Vagina (tissue), 2 donors: ENCODE measurements around the gene NKAIN1. TPM values are rescaled to one million over a fixed set of nuclear protein-coding genes. Genes with fewer than 3 reads are reported as not detected.
"Not testable (repeated sequence)": the region's sequence is repeated elsewhere in the genome, so short reads cannot be mapped to it uniquely, and the experiment has no call there.

ENCODE experiments used
- DNase-seq, 2 donors: peaks; one replicate each; pipeline ENCODE4 v3.0.0-alpha.2; 2017; ENCODE audit errors: extremely low spot score in 2 of 2
- H3K27ac ChIP-seq: fragments of 200-600 bp; sonication (generic); one replicate; pipeline ENCODE4 v1.5.1; 2019
- H3K27me3 ChIP-seq: fragments of 200-600 bp; sonication (generic); one replicate; pipeline ENCODE4 v1.5.1; 2019
- H3K36me3 ChIP-seq, 2 donors: fragments of 200-600 bp; sonication (generic); one replicate each; pipeline ENCODE4 v1.5.1; 2017 to 2019
- H3K4me1 ChIP-seq: fragments of 200-600 bp; sonication (generic); one replicate; pipeline ENCODE4 v1.5.1; 2019
- H3K4me3 ChIP-seq, 2 donors: fragments of 200-600 bp; sonication (generic); 1 replicate in 1 of 2; 2 replicates in 1 of 2; pipeline ENCODE4 v1.5.1; 2016 to 2019
- H3K9me3 ChIP-seq: fragments of 200-600 bp; sonication (generic); one replicate; pipeline ENCODE4 v1.5.1; 2019
- CTCF ChIP-seq, 3 experiments: fragments of 450-650 bp in 2 of 3; fragments of 200-600 bp in 1 of 3; sonication (generic) in 1 of 3; IDR thresholded peaks; one replicate each; pipeline ENCODE4 v1.5.1; 2017 to 2019; ENCODE audit warnings: antibody characterized with exemption in 3 of 3, mild to moderate bottlenecking in 2 of 3, moderate library complexity in 2 of 3
- POLR2A ChIP-seq, 2 donors: fragments of 450-650 bp; IDR thresholded peaks; one replicate each; pipeline ENCODE4 v1.6.1; 2017; ENCODE audit warnings: antibody characterized with exemption in 2 of 2, mild to moderate bottlenecking in 2 of 2, moderate library complexity in 2 of 2
- POLR2AphosphoS5 ChIP-seq, 2 donors: sonication (generic); formaldehyde crosslinking; IDR thresholded peaks; one replicate each; pipeline ENCODE4 v1.9.0; 2017; ENCODE audit warnings: antibody characterized with exemption in 2 of 2, mild to moderate bottlenecking in 2 of 2, low read depth in 1 of 2; ENCODE audit not compliant: insufficient read depth in 1 of 2
- intact Hi-C: fragments of 100-400 bp; cut with DNase I; formaldehyde crosslinking; loops from one replicate; pipeline ENCODE4 v1.15.1; 2023
- total RNA-seq: library from RNA; depleted of rRNA; stranded (reverse); fragments of >200 nt; gene quantifications from one replicate; pipeline ENCODE4 v1.2.3, GENCODE V29; 2016

Gene NKAIN1
- total RNA-seq, 1 donor from 2014 or later: not detected

- no peaks in the 10 kb centered on the region for H3K4me1 ChIP-seq
- no peak for DNase-seq
- peaks cover 0 to 53% of the 10 kb centered on the region in 2 donors for H3K36me3 ChIP-seq
- no peak overlapping the region for H3K4me3 ChIP-seq
- TF ChIP-seq POLR2AphosphoS5 (IDR thresholded peaks at IDR 0.05; ENCODE audit: insufficient read depth in 1 of 2, low read depth in 1 of 2): no peak
- no peak for TF ChIP-seq POLR2A (IDR thresholded peaks at IDR 0.05)
- no peak for TF ChIP-seq CTCF (IDR thresholded peaks at IDR 0.05)
- no peak overlapping the region for H3K27ac ChIP-seq
- H3K9me3 ChIP-seq: no peaks in the 10 kb centered on the region
- H3K27me3 ChIP-seq: no peaks in the 10 kb centered on the region
- intact Hi-C loops: no loop called here
Observed at GRCh38 chr1:31266547-31266946, 26.9 kb upstream of the NKAIN1 start.

- no peak for DNase-seq
- Histone ChIP-seq H3K4me1 (no peaks in the 10 kb centered on the region), H3K9me3 (no peaks in the 10 kb centered on the region), H3K36me3 (peaks cover 0 to 41% of the 10 kb centered on the region in 2 donors), H3K27me3 (no peaks in the 10 kb centered on the region), H3K4me3 (no peak overlapping the region), H3K27ac (no peak overlapping the region)
- intact Hi-C loops: no loop called here
- TF ChIP-seq CTCF (IDR thresholded peaks at IDR 0.05): no peak
- TF ChIP-seq POLR2A (IDR thresholded peaks at IDR 0.05): no peak
- no peak for TF ChIP-seq POLR2AphosphoS5 (IDR thresholded peaks at IDR 0.05; ENCODE audit: insufficient read depth in 1 of 2, low read depth in 1 of 2)
Observed at GRCh38 chr1:31264790-31265386, 25.2 kb upstream of the NKAIN1 start.

GRCh38 chr1:31263408-31263807 is 23.7 kb upstream of the NKAIN1 start:
- peaks cover 0 to 44% of the 10 kb centered on the region in 2 donors for H3K36me3 ChIP-seq
- H3K27me3 ChIP-seq: no peaks in the 10 kb centered on the region
- H3K4me3 ChIP-seq: no peak overlapping the region
- H3K27ac ChIP-seq: no peak overlapping the region
- H3K4me1 ChIP-seq: no peaks in the 10 kb centered on the region
- no peak for DNase-seq
- H3K9me3 ChIP-seq: no peaks in the 10 kb centered on the region
- intact Hi-C loops: no loop called here
- TF ChIP-seq POLR2A (IDR thresholded peaks at IDR 0.05) (no peak), POLR2AphosphoS5 (IDR thresholded peaks at IDR 0.05; ENCODE audit: insufficient read depth in 1 of 2, low read depth in 1 of 2) (no peak), CTCF (IDR thresholded peaks at IDR 0.05) (no peak)

- H3K4me1 ChIP-seq, H3K9me3 ChIP-seq, DNase-seq, H3K27ac ChIP-seq, H3K27me3 ChIP-seq, H3K4me3 ChIP-seq, intact Hi-C loops: not testable (repeated sequence)
- peaks cover 0 to 38% of the 10 kb centered on the region in 2 donors for H3K36me3 ChIP-seq
Observed at GRCh38 chr1:31262393-31262792, 22.7 kb upstream of the NKAIN1 start.

GRCh38 chr1:31261916-31262315 is 22.2 kb upstream of the NKAIN1 start:
- TF ChIP-seq CTCF (IDR thresholded peaks at IDR 0.05) (no peak), POLR2A (IDR thresholded peaks at IDR 0.05) (no peak), POLR2AphosphoS5 (IDR thresholded peaks at IDR 0.05; ENCODE audit: insufficient read depth in 1 of 2, low read depth in 1 of 2) (no peak)

More at GRCh38 chr1:31261916-31262315, 22.2 kb upstream of the NKAIN1 start:
- Histone ChIP-seq H3K4me3 (no peak overlapping the region), H3K27me3 (no peaks in the 10 kb centered on the region), H3K9me3 (no peaks in the 10 kb centered on the region), H3K36me3 (peaks cover 0 to 34% of the 10 kb centered on the region in 2 donors), H3K27ac (no peak overlapping the region), H3K4me1 (no peaks in the 10 kb centered on the region)
- intact Hi-C loops: no loop called here
- no peak for DNase-seq
